Measurements from ENCODE around the gene TUBA3E.

GRCh38 chr2:130169896-130170295, 28.3 kb downstream of the TUBA3E start:
- TF ChIP-seq CTCF (IDR thresholded peaks at IDR 0.05): no peak
- TF ChIP-seq POLR2A (IDR thresholded peaks at IDR 0.05): no peak

Measured in body of pancreas (tissue), 4 donors.